HPDE6-E6E7 (cell line): ENCODE data around the gene CYFIP2.
A peak's percentile ranks its signal among the peaks of the same experiment; 100 is the strongest.
"Not testable (repeated sequence)": the region's sequence is repeated elsewhere in the genome, so short reads cannot be mapped to it uniquely, and the experiment has no call there.

Source experiments
- DNase-seq: peaks from one replicate; pipeline ENCODE4 v3.0.0; 2011; ENCODE audit warnings: missing footprints; ENCODE audit errors: extremely low spot score

The CYFIP2 gene

DNA sequence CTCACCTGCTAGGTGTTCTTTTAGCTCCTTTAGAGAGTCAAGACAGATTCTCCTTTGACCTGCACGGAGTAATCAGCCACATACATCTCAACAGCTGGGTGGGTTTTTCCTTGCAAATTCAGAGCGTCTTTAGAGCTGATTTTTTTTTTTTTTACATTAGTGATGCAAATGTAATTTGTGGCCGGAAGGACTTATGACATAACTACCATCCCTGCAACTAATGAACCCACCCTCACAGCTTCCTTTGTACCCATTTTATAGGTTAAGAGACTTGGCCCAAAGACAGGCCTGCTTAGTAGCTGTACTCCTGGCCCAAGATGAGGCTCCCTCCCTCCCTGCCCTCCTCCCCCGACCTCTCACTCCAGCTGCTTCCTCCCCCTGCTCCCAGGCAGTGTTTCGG lies 124.2 kb downstream of the CYFIP2 start:
- no peak for DNase-seq

DNA sequence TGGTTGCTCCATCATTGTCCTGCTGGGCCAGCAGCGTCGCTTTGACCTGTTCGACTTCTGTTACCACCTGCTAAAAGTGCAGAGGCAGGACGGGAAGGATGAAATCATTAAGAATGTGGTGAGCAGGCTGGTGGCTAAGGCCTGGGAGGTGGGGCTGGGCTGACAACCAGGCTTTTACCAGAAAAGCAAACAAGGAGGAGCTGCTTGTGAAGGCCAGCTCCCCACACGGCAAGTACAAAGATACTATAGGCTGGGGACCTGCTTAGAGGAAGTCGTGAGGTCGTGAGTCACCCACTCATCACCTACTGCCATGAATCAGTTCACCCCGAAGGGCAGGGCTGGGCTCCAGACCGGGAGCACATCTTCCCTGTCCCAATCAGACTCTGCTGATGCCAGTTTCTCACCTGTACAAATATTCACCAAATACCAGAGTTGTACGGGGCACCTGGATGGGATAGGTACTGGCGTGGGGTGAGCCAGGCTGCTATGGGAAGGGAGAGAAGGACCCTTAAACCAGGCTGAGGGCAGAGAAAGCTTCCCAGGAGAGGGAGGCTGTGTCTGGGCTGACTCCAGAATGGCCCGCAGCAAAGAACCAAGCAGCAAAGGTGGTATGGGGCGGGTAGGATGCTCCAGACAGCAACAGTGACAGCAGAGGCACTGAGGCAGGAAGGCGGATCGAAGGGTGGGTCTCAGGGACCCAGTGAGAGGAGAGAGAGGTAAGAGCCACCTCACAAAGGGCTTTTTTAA lies 124.8 kb downstream of the CYFIP2 start:
- peak; percentile 99 for DNase-seq

DNA sequence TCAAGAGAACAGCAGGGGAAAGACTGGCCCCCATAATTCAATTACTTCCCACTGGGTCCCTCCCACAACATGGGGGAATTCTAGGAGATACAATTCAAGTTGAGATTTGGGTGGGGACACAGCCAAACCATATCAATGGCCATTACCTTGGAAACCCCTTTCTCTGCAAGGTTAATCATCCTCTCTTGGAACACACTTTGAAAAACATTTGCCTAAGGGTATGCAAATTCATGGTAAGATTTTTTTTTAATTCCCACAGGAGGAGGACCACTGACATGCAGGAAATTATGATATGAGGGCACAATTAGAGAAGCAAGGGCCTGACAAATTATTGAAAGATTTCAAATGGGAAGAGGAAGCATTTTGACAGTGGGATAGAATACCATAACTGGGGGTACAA lies 132.4 kb downstream of the CYFIP2 start:
- DNase-seq = no peak

DNA sequence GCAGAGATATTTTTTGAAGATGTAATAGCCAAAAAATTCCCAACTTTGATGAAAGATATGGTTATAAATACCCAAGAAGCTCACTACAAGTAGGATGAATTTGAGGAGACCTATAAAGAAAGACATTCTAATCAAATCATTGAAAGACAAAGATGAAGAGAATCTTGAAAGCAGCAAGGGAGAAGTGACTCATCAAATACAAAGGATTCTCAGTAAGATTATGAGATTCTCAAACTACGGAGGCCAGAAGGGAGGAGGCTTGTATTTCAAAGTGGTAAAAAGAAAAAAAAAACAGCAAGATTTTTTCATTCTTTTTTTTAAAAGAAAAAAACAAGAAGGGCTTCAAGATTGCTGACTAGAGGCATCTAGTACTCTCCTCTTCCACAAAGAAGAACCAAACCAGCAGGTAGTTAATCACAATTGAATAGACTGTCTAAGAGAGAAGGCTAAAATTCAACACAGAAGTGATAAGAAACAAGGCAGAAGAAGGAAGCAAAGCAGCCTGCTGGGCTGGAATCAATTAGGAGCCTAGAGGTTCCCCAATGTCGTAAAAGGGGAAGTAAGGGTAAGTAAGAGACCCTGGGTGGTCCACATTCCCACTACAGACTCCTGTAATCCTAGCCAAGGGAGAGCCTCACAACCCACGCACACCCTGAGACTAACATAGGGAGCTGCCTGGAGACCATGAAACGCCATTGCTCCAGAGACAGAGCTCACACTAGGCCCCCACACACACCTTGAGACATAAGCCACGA lies 135.0 kb downstream of the CYFIP2 start:
- no peak for DNase-seq

DNA sequence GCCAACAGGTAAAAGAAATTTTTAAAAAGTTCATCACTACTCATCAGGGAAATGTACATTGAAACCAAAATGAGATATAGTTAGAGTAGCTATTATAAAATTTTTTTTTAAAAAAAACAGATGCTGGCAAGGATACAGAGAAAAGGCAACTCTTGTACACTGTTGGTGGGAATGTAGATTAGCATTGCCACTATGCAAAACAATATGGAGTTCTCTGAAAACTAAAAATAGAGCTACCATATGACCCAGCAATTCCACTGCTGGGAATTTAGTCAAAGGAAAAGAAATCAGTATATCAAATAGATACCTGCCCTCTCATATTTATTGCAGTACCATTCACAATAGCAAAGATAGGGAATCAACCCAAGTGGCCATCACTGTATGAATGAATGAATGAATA lies 149.9 kb downstream of the CYFIP2 start:
- no peak for DNase-seq

DNA sequence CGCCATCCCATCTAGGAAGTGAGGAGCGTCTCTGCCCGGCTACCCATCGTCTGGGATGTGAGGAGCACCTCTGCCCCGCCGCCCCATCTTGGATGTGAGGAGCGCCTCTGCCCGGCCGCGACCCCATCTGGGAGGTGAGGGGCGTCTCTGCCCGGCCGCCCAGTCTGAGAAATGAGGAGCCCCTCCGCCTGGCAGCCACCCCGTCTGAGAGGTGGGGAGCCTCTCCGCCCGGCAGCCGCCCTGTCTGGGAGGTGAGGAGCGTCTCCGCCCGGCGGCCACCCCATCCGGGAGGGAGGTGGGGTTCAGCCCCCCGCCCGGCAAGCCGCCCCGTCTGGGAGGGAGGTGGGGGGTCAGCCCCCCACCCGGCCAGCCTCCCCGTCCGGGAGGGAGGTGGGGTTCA lies 153.6 kb downstream of the CYFIP2 start:
- DNase-seq = not testable (repeated sequence)

DNA sequence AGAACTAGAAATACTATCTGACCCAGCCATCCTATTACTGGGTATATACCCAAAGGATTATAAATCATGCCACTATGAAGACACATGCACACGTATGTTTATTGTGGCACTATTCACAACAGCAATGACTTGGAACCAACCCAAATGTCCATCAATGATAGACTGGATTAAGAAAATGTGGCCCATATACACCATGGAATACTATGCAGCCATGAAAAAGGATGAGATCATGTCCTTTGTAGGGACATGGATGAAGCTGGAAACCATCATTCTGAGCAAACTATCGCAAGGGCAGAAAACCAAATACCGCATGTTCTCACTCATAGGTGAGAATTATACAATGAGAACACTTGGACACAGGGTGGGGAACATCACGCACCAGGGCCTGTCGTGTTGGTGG lies 164.0 kb downstream of the CYFIP2 start:
- not testable (repeated sequence) for DNase-seq

DNA sequence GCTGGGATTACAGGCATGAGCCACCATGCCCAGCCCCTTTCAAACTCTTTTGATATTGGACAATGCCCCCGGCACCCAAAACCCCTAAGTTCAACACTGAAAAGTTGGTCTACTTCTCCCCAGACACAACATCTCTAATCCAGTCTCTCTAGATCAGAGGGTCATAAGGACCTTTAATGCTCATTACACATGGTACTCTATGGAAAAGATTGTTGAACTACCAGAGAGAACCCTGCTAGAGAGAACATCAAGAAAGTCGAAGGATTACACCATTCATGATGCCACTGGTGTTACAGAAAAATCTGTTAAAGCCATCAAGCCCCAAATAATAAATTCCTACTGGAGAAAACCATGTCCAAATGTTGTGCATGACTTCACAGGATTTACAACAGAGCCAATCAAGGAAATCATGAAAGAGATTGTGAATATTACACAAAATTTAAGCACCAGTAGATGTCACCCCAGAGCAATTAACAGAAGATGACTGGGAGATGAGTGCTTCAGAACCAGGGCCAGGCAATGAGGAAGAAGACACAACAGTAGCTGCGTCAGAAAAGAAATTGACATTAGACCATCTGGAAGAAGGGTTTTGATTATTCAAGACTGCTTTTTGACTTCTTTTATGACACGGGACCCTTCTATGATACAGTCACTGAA lies 165.7 kb downstream of the CYFIP2 start:
- peak; percentile 39 for DNase-seq

DNA sequence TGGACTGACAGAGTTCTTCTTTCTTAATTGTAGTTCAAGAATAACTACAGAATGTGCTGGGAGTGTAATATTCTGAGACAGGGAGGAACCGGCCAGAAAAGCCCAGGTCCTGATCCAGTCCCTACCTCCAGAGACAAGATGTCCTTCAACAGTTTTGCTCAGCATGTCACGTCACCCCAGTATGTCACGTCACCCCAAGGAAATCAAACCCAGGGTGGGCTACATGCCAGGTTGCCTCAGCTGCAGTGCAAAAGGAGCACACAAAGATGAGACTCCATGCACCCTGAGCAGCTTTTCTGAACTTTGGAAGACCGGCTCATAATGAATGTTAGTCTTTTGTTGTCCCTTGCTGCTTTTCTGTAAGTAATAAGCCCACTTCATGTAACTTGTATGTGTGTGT lies 168.2 kb downstream of the CYFIP2 start:
- no peak for DNase-seq

DNA sequence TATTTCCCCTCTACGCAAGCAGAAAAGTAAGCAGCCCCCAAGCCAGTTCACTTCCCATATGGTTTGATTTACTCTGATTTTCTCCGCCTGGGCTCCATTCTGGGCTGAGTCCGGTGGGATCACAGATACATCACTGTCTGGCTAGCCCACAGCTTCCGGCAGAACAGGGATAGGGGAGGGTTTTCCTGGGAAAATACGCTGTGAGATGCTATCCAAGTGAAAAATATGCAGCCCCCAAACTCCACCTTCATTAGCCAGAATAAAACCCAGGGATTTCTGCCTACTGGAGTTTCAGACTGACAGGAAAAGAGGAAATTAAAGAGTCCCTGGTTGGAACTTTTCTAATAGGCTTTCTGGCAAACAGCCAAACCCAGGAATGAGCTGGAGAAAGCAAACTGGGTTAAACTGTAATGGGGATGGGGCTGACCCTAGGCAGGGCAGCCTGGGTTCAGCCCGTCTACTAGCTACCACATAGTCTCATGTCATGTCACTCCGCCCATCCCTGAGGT lies 177.2 kb downstream of the CYFIP2 start:
- DNase-seq = no peak

DNA sequence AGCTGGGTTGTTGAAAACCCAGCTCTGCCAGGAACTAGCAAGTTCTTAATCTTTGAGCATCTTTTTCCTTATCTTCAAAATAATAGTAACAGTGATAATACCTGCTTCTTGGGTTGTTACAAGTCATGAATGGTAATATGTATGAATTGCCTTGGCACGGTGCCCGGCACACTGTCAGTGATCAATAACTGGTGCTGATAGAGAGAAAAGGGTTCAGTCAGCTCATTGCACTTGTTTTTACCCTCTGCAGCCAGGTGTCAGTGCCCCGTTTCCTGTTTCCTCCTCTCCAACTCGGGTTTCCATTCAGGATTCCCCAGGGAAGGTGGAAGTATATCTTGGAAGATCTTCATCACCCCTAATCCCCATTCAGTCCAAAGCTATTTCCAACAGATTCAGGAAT lies 178.3 kb downstream of the CYFIP2 start:
- DNase-seq = no peak
